ENCODE measurements around the gene TPRX2. TPM values are rescaled to one million over a fixed set of nuclear protein-coding genes. Genes with fewer than 3 reads are reported as not detected.

Gene TPRX2
- total and polyA plus RNA-seq, 2 of the 8 experiments (the other 6 are each of a cell fraction or from before 2014, with no cell fraction given) = not detected

DNA sequence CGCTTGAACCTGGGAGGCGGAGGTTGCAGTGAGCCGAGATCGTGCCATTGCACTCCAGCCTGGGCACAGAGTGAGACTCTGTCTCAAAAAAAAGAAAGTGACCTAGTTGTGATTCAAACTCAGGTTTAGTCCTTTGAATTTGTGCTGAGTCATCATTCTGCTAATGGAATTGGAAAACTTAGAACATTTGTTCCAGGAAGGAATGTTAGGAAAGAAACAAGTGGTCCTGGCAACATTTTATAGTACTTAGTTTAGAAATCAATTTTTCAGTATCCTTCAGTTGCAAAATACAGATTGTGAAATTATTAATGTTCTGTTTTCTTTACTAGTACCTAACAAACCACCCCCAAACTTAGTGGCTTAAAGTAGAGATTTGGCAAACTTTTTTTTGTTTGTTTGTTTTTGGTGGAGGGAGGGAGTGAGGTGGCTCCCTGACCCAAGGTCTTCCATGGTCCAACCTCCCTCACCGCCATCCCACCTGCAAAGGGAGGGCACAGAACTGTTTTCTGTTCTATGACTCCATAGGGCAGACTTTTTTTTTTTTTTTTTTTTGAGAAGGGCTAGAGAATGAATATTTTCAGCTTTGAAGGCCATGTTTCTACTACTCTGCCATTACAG, 36.2 kb downstream of the TPRX2 start:
- Histone ChIP-seq H3K4me3 (ENCODE audit: extremely low read depth in 1 of 4, insufficient read depth in 2 of 4, low read depth in 3 of 4, low read length in 4 of 4) (no peak overlapping the region), H3K79me2 (ENCODE audit: control insufficient read depth in 1 of 2, insufficient read depth in 2 of 2, low read length in 2 of 2) (no peaks in the 10 kb centered on the region), H3K27me3 (replicated peaks in 1 of 4; ENCODE audit: control insufficient read depth in 3 of 4, extremely low read depth in 1 of 4, insufficient read depth in 3 of 4, low read length in 3 of 4) (no peaks in the 10 kb centered on the region), H2AFZ (ENCODE audit: low read length) (no peak overlapping the region), H2AK5ac (ENCODE audit: low read depth, low read length) (no peak overlapping the region), H3K14ac (ENCODE audit: insufficient read length) (no peak overlapping the region), H2BK120ac (replicated peaks; ENCODE audit: low read depth, low read length) (no peak overlapping the region), H3K4me2 (ENCODE audit: insufficient read depth in 1 of 2, low read depth in 2 of 2, low read length in 2 of 2) (no peak overlapping the region), H2BK15ac (ENCODE audit: low read length) (no peak overlapping the region), H2BK5ac (ENCODE audit: low read depth, low read length) (no peak overlapping the region), H4K5ac (ENCODE audit: insufficient read length, low read depth, low read length) (no peak overlapping the region), H4K20me1 (replicated peaks in 1 of 2; ENCODE audit: control insufficient read depth in 1 of 2, insufficient read depth in 2 of 2, low read length in 2 of 2) (no peaks in the 10 kb centered on the region), H3K36me3 (ENCODE audit: control insufficient read depth in 2 of 4, insufficient read depth in 4 of 4, low read length in 3 of 4) (no peaks in the 10 kb centered on the region), H3K79me1 (ENCODE audit: low read depth, low read length) (no peaks in the 10 kb centered on the region), H2BK12ac (ENCODE audit: low read depth, low read length) (no peak overlapping the region), H3K23me2 (ENCODE audit: low read depth, low read length) (no peaks in the 10 kb centered on the region), H3K18ac (ENCODE audit: extremely low read depth, low read length) (no peak overlapping the region), H3K56ac (replicated peaks; ENCODE audit: insufficient read length, low read depth, low read length) (no peak overlapping the region), H3K9me3 (ENCODE audit: insufficient read depth in 2 of 2, low read depth in 1 of 2, low read length in 1 of 2) (no peaks in the 10 kb centered on the region), H3K9ac (replicated peaks in 1 of 4; ENCODE audit: extremely low read depth in 1 of 4, low read depth in 3 of 4, low read length in 3 of 4) (no peak overlapping the region), H3K27ac (ENCODE audit: low read depth, low read length) (no peak overlapping the region), H3K23ac (ENCODE audit: insufficient read length) (no peak overlapping the region), H4K91ac (replicated peaks; ENCODE audit: insufficient read length, low read length) (no peak overlapping the region), H2BK20ac (ENCODE audit: low read length) (no peak overlapping the region), H4K8ac (ENCODE audit: extremely low read depth, insufficient read depth, low read length) (no peak overlapping the region), H3K4ac (replicated peaks; ENCODE audit: insufficient read length, low read depth, low read length) (no peak overlapping the region), H3K4me1 (replicated peaks in 1 of 4; ENCODE audit: control insufficient read depth in 3 of 4, insufficient read depth in 4 of 4, low read length in 3 of 4) (peaks cover 0 to 4% (median 0%) of the 10 kb centered on the region in 4 experiments; a peak in 3 of 7 replicates)
- ChIA-PET CTCF (ENCODE audit: partially characterized antibody) (interaction anchor here (0.6 to 1.5 kb wide), 2 partner anchors 26 to 61 kb away, joined by 3 to 5 read pairs; no protein-coding TSS in a partner anchor), POLR2A (ENCODE audit: partially characterized antibody) (no interaction called here)
- FAIRE-seq (no peak), DNase-seq (ENCODE audit: low read depth in 1 of 2, low spot score in 2 of 2) (no peak)
- WGBS, 2 experiments (ENCODE audit: extremely low coverage in 1 of 2, insufficient coverage in 1 of 2, insufficient read length in 1 of 2, insufficient replicate concordance in 2 of 2, low coverage in 1 of 2, low lambda C conversion rate in 2 of 2, missing lambda C conversion rate in 1 of 2) = 100% methylated on average over 5 of the region's 5 CpGs; no CpG with 5 or more reads in 1 of the 2 experiments
- TF ChIP-seq NANOG (IDR thresholded peaks at IDR 0.05; ENCODE audit: insufficient read depth, low read depth, low read length, poor library complexity, severe bottlenecking) = no peak
- peak; percentile 99 for TF ChIP-seq MAFK (IDR thresholded peaks at IDR 0.05; ENCODE audit: low read depth, low read length)
- peak; percentile 92 for TF ChIP-seq BACH1 (IDR thresholded peaks at IDR 0.05; ENCODE audit: low read length)
- no peak for TF ChIP-seq RFX5 (IDR thresholded peaks at IDR 0.05; ENCODE audit: borderline replicate concordance, low read depth, low read length)
- TF ChIP-seq TCF12 (IDR thresholded peaks at IDR 0.05; ENCODE audit: low read depth, low read length) = no peak
- no peak for TF ChIP-seq TAF7 (optimal IDR thresholded peaks at IDR 0.05; ENCODE audit: borderline replicate concordance, low read depth, low read length)
- no peak for TF ChIP-seq YY1 (IDR thresholded peaks at IDR 0.05; ENCODE audit: low read depth, low read length)
- TF ChIP-seq SIN3A (conservative IDR thresholded peaks at IDR 0.05 in 1 of 2, IDR thresholded peaks at IDR 0.05 in 1 of 2; ENCODE audit: low read depth in 1 of 2, low read length in 2 of 2) = no peak
- TF ChIP-seq TAF1 (IDR thresholded peaks at IDR 0.05; ENCODE audit: low read depth, low read length) = no peak
- TF ChIP-seq BRCA1 (IDR thresholded peaks at IDR 0.05; ENCODE audit: low read depth, low read length) = no peak
- TF ChIP-seq SP4 (IDR thresholded peaks at IDR 0.05; ENCODE audit: low read length) = no peak

Data from H1 (cell line).